Sigmoid colon (tissue), 3 donors: ENCODE data around the gene PCSK9.

Source experiments
- POLR2A ChIP-seq, 2 donors: fragments of 450-650 bp; IDR thresholded peaks; one replicate each; pipeline ENCODE4 v1.6.1; 2016; ENCODE audit warnings: antibody characterized with exemption in 2 of 2, mild to moderate bottlenecking in 2 of 2, moderate library complexity in 2 of 2
- TF ChIP-seq, protein P1 (sequence below), 4 experiments: fragments of 450-650 bp in 3 of 4; fragments of 200-600 bp in 1 of 4; IDR thresholded peaks; one replicate each; pipeline ENCODE4 v1.5.1; 2016 to 2019; ENCODE audit warnings: antibody characterized with exemption in 4 of 4, mild to moderate bottlenecking in 3 of 4, moderate library complexity in 2 of 4

DNA sequence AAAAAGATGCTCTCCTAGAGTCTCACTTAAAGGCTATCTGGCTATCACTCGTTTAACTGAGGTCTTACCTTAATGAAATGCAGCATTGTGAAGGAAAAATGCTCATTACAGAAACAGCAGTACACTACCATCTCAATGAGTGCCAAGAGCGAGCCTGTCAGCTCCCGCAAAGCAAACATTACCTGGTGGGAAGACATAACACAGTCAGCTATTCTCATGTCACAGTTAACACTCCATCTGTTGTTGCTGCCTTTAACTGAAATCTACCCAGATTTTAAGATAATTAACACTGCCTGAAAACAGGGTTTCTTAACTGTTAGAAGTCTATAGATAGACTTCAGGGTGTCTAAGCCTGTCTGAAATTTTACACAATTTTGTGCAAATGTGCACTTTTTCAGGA lies 39.1 kb downstream of the PCSK9 start:
- TF ChIP-seq, protein P1, sequence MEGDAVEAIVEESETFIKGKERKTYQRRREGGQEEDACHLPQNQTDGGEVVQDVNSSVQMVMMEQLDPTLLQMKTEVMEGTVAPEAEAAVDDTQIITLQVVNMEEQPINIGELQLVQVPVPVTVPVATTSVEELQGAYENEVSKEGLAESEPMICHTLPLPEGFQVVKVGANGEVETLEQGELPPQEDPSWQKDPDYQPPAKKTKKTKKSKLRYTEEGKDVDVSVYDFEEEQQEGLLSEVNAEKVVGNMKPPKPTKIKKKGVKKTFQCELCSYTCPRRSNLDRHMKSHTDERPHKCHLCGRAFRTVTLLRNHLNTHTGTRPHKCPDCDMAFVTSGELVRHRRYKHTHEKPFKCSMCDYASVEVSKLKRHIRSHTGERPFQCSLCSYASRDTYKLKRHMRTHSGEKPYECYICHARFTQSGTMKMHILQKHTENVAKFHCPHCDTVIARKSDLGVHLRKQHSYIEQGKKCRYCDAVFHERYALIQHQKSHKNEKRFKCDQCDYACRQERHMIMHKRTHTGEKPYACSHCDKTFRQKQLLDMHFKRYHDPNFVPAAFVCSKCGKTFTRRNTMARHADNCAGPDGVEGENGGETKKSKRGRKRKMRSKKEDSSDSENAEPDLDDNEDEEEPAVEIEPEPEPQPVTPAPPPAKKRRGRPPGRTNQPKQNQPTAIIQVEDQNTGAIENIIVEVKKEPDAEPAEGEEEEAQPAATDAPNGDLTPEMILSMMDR (IDR thresholded peaks at IDR 0.05) = no peak
- no peak for TF ChIP-seq POLR2A (IDR thresholded peaks at IDR 0.05)
